IgD-negative memory B cell (primary cell): Measurements from ENCODE around the gene HMX2. TPM values are rescaled to one million over a fixed set of nuclear protein-coding genes. Genes with fewer than 3 reads are reported as not detected.
"Not testable (repeated sequence)": the region's sequence is repeated elsewhere in the genome, so short reads cannot be mapped to it uniquely, and the experiment has no call there.

Source experiments
- H3K27ac Mint-ChIP-seq, 3 donors: one replicate each; pipeline ENCODE4 v1.8.0; 2020 to 2022; ENCODE audit warnings: mild to moderate bottlenecking in 3 of 3, mixed read lengths in 3 of 3, moderate library complexity in 1 of 3
- H3K27me3 Mint-ChIP-seq: one replicate; pipeline ENCODE4 v1.8.0; 2021; ENCODE audit warnings: mixed read lengths
- H3K36me3 Mint-ChIP-seq: one replicate; pipeline ENCODE4 v1.8.0; 2020; ENCODE audit warnings: mild to moderate bottlenecking, mixed read lengths
- H3K4me1 Mint-ChIP-seq, 3 donors: one replicate each; pipeline ENCODE4 v1.8.0; 2020 to 2022; ENCODE audit warnings: mixed read lengths in 3 of 3, mild to moderate bottlenecking in 1 of 3
- H3K4me3 Mint-ChIP-seq, 4 donors: one replicate each; pipeline ENCODE4 v1.8.0; 2020 to 2022; ENCODE audit warnings: mild to moderate bottlenecking in 4 of 4, mixed read lengths in 4 of 4, moderate library complexity in 3 of 4
- H3K9me3 Mint-ChIP-seq, 3 donors: one replicate each; pipeline ENCODE4 v1.8.0; 2020 to 2021; ENCODE audit warnings: mixed read lengths in 3 of 3, mild to moderate bottlenecking in 1 of 3
- polyA plus RNA-seq: library from polyadenylated mRNA; unstranded; fragments of 300-500 nt; fragmentation: Illumina TruSeq; gene quantifications from one replicate; pipeline ENCODE4 v1.2.3, GENCODE V29; 2021

The HMX2 gene
- polyA plus RNA-seq, 1 donor from 2014 or later = not detected

DNA sequence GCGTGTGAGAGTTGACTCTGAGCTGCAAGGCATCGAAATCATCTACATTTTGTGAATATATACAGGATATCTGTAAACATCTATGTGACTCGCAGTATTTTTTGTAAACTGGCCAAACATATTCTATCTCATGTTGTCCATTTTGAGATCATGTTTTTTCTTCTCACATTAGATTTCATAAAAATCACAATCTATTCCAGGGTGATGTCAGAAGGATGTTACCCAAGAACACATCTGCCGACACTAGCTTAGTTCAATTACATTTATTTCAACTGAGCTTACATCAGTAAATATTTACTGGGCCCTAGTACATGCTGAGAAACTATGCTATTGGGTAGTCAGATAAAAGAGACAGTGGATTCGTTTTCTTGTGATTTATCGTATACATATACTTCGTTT is 3.8 kb downstream of the HMX2 start:
- Mint-ChIP-seq H3K4me1 (peaks cover 27 to 37% (median 31%) of the 10 kb centered on the region in 3 donors), H3K4me3 (peak overlapping the region; percentile 72 to 87 (median 82)), H3K27me3 (peaks cover 37% of the 10 kb centered on the region), H3K9me3 (peaks cover 0 to 7% (median 1%) of the 10 kb centered on the region in 3 donors), H3K36me3 (peaks cover 2% of the 10 kb centered on the region), H3K27ac (peak overlapping the region in 2 of 3 donors; percentile 84 to 90)

DNA sequence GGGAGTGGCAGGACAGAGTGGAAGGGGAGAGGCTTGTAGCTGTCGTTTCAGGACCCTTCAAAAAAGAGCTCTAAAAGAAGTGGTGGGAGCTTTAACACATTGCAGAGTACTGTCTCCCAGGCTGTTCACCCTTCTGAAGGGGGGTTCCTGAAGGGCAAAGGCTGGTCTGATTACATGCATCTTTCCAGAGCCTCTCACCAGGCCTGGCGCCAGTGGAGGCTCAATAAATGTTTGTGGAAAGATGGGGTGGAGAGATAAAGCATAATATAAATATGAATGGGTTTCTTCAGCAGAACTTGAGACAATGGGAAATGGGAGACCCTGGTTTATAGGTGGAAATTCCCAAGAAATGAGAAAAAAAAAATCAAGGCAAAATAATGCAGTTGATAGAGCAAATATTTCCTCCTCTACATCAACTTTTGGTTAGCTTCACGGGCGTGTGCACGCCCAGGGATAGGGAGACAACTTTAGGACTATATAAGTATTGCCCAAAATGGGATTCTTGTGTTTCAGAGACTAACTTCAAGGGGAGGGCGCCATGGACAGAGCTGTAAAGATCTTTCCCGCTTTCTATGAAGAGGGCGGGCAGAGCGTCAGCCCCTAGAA is 5.7 kb downstream of the HMX2 start:
- Mint-ChIP-seq H3K27ac (peak overlapping the region; percentile 83 to 99 (median 94)), H3K4me1 (peaks cover 32 to 44% (median 39%) of the 10 kb centered on the region in 3 donors), H3K36me3 (peaks cover 4% of the 10 kb centered on the region), H3K27me3 (peaks cover 30% of the 10 kb centered on the region), H3K9me3 (peaks cover 0 to 3% (median 1%) of the 10 kb centered on the region in 3 donors), H3K4me3 (peak overlapping the region; percentile 89 to 100 (median 98))

DNA sequence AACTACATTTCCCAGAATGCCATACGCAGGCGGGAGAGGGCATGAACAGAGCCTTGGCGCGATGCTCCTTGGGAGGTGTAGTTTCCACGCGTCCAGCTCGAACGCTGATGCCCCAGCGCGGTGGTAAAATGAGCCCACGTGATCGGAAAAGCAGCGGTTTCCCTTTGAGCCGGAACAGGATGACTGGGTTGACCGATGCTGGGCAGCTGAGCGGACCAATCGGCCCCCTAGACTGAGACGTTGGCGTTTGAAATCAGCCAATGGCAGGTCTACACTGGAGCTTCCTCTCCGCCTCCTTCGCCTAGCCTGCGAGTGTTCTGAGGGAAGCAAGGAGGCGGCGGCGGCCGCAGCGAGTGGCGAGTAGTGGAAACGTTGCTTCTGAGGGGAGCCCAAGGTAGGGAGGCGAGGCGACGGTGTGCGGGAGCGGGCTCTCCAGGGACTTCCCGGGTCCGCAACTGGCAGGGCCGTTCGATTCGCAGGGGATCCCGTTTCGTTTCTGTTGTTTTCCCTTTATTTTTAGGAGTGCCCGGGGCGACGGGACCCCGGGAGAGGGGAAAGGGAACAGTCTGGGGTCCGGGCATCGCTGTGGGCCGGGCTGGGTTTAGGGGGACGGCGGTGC is 6.3 kb downstream of the HMX2 start, which contains the start of gene BUB3:
Gene BUB3 (plus strand): TSS at position 311 of the 619 bp plus-strand sequence. CDS start 516 bp downstream, outside the sequence.
- Mint-ChIP-seq H3K9me3 (peaks cover 0 to 1% (median 0%) of the 10 kb centered on the region in 3 donors), H3K27ac (peak within 1 kb of the TSS; percentile 83 to 99 (median 94)), H3K4me3 (peak within 1 kb of the TSS; percentile 89 to 100 (median 98)), H3K4me1 (peaks cover 29 to 41% (median 35%) of the 10 kb centered on the region in 3 donors), H3K36me3 (peaks cover 4% of the 10 kb centered on the region), H3K27me3 (peaks cover 25% of the 10 kb centered on the region)

DNA sequence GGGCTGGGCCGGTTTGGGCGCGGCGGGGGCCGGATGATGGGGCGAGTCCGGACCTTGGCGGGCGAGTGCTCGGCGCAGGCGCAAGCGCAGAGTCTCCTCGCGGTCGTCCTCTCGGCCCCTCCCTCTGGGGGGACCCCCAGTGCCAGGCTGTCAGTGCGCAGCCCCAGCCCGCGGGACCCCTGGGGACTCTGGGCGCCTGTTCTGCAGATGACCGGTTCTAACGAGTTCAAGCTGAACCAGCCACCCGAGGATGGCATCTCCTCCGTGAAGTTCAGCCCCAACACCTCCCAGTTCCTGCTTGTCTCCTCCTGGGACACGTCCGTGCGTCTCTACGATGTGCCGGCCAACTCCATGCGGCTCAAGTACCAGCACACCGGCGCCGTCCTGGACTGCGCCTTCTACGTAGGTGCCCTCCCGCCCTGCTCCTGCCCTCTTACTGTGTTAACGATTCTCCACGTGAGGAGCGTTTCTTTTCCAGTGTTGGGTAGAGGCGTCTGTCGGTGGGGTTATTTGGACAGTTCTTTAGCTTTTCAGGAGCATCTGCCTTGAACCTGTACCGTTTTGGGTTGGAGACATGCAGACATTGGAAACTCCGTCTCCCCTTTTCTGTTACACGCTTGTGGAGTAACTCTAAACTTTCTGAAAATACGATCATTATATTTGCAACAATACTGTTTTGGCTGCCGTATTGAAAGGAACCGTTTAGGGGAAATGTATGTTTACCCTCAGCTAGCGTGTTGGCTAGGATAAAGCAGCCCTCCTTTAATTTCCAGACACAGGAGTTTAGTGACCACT is 7.0 kb downstream of the HMX2 start:
- H3K27me3 Mint-ChIP-seq = peaks cover 21% of the 10 kb centered on the region
- H3K4me1 Mint-ChIP-seq = peaks cover 30 to 41% (median 39%) of the 10 kb centered on the region in 3 donors
- peaks cover 4% of the 10 kb centered on the region for H3K36me3 Mint-ChIP-seq

DNA sequence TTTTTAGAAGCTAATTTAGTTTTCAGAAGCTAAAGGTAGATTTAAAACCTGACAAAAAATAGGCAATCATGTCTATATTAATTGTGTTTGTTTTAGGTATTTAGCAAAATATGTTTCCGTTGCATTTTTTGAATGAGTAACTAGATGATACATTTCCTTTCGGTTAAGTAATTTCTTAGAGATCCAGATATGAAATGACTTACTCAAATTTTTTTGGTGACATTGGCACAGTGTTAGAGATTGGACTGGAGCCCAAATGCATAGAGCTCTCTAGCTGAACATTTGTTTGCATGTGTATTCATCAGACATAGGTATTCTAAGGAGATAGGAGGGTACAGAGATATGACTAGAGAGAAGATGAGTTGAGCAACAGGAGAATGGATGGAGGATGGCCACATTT is 8.1 kb downstream of the HMX2 start:
- H3K27me3 Mint-ChIP-seq = peaks cover 11% of the 10 kb centered on the region
- H3K4me1 Mint-ChIP-seq = peaks cover 29 to 43% (median 39%) of the 10 kb centered on the region in 3 donors
- peak overlapping the region in 2 of 4 donors; percentile 39 to 48 for H3K4me3 Mint-ChIP-seq
- H3K36me3 Mint-ChIP-seq = peaks cover 4% of the 10 kb centered on the region
- H3K27ac Mint-ChIP-seq = peak overlapping the region in 2 of 3 donors; percentile 10 to 59
- peaks cover 0 to 1% (median 0%) of the 10 kb centered on the region in 3 donors for H3K9me3 Mint-ChIP-seq

More for the DNA sequence above, 7.0 kb downstream of the HMX2 start:
- peak overlapping the region; percentile 43 to 99 (median 94) for H3K27ac Mint-ChIP-seq
- peaks cover 0 to 1% (median 0%) of the 10 kb centered on the region in 3 donors for H3K9me3 Mint-ChIP-seq
- peak overlapping the region; percentile 89 to 100 (median 98) for H3K4me3 Mint-ChIP-seq

DNA sequence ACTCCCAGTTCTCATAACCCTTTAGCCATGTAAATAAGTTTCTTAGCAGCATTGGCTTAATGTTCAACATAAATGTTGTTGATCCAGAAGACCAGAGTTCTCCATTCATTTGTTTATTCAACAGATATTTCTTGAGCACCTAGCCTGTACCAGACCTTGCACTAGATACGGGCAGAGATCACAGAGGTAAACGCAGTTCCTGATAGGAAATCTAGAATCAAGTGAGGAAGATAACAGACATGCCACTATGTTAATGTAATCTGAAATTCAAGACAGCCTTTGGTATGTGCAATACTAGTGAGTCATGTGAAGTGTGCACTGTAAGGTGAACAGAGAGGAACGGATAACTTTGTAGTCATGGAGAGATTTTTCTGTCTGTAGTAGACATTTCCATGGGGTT is 9.3 kb downstream of the HMX2 start:
- Mint-ChIP-seq H3K27ac (no peak overlapping the region), H3K4me3 (peak overlapping the region in 3 of 4 donors; percentile 5 to 48 (median 20)), H3K36me3 (peaks cover 4% of the 10 kb centered on the region), H3K9me3 (no peaks in the 10 kb centered on the region), H3K4me1 (peaks cover 22 to 38% (median 34%) of the 10 kb centered on the region in 3 donors), H3K27me3 (peaks cover 3% of the 10 kb centered on the region)

DNA sequence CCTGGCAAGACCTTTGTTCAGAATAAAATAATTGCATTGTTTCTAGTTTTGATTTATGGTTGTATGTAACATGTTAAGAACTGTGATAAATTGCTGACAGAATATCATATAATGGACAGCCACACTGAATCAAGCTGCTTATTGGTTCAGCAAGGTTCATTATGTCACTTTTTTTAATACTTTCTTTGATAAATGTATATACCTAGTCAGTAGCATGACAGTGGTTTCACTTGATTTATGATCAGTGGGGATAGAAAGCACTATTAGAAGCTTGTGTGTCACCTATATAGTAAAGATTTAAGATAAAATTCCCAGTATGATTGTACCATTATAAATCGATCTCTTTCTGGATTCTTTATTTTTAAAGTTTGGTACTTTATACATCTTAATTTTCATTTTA is 10.7 kb downstream of the HMX2 start:
- H3K27ac Mint-ChIP-seq = no peak overlapping the region
- peaks cover 22 to 37% (median 34%) of the 10 kb centered on the region in 3 donors for H3K4me1 Mint-ChIP-seq
- H3K9me3 Mint-ChIP-seq = no peaks in the 10 kb centered on the region
- no peaks in the 10 kb centered on the region for H3K27me3 Mint-ChIP-seq
- H3K4me3 Mint-ChIP-seq = peak overlapping the region in 2 of 4 donors; percentile 11 to 29
- H3K36me3 Mint-ChIP-seq = peaks cover 4% of the 10 kb centered on the region

DNA sequence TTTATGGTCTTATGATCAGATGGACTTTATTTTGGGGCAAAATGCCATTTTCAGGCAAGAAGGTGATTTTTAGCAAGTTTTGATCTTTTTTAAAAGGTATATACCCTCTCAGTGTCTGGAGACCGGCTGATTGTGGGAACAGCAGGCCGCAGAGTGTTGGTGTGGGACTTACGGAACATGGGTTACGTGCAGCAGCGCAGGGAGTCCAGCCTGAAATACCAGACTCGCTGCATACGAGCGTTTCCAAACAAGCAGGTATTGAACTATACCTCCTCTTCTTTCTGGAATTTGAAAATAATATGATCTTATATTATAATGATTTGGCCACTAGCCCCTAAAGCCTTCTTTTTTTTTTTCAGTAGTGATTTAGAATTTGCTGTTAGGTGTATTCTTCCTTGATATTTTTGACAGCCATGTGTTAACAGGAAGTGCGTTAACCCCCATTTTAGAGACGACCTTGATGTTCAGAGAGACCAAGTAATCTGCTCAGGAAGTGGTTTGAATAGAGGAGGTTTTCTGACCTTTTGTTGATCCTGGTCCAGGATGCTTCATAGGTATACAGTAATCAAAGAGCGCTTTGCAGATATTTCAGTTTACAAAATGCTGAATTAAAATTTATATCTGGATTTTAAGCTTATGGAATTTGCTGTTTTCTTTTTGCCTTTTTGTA is 12.5 kb downstream of the HMX2 start:
- H3K36me3 Mint-ChIP-seq = peaks cover 6% of the 10 kb centered on the region
- no peak overlapping the region for H3K27ac Mint-ChIP-seq
- no peaks in the 10 kb centered on the region for H3K9me3 Mint-ChIP-seq
- H3K27me3 Mint-ChIP-seq = no peaks in the 10 kb centered on the region
- peaks cover 19 to 30% (median 22%) of the 10 kb centered on the region in 3 donors for H3K4me1 Mint-ChIP-seq
- peak overlapping the region in 1 of 4 donors; percentile 37 for H3K4me3 Mint-ChIP-seq

DNA sequence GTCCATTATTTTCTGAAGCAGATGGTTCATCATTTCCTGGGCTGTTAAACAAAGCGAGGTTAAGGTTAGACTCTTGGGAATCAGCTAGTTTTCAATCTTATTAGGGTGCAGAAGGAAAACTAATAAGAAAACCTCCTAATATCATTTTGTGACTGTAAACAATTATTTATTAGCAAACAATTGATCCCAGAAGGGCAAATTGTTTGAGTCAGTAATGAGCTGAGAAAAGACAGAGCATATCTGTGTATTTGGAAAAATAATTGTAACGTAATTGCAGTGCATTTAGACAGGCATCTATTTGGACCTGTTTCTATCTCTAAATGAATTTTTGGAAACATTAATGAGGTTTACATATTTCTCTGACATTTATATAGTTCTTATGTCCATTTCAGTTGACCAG is 16.4 kb downstream of the HMX2 start:
- Mint-ChIP-seq H3K36me3 (peaks cover 4% of the 10 kb centered on the region), H3K27ac (no peak overlapping the region), H3K4me1 (peaks cover 3 to 13% (median 7%) of the 10 kb centered on the region in 3 donors)

DNA sequence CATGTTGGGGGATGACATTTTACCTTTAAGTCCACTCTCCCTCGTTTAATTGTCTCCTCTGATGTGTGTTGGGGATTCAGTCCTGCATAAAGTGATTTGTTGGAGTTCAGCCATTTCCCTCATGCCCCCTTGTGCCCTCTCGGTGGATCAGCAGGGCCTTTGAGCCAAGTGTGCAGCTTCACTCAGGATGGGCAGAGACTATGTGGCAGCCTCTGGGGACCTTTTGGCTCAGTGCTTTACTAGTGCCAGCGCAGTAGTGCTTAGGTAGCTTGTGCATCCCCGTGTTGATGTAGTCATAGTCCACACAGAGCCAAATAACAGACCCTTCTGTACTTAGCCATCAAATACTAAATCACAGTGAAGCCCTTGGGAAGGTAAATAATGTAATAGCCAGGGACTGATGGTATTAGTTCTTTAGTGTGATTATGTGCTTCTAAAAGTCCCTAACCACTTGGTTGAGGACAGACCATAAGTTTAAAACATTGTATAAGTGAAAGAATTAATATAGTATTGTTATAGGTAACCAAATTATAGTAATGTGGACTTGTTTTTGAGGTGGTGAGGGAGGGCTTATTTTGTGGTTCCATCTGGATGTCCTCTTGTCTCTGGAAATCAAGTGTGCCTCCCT is 17.6 kb downstream of the HMX2 start:
- Mint-ChIP-seq H3K27me3 (no peaks in the 10 kb centered on the region), H3K36me3 (peaks cover 4% of the 10 kb centered on the region), H3K27ac (no peak overlapping the region), H3K4me3 (no peak overlapping the region), H3K9me3 (no peaks in the 10 kb centered on the region), H3K4me1 (peaks cover 0 to 6% (median 3%) of the 10 kb centered on the region in 3 donors)

More for the DNA sequence above, 16.4 kb downstream of the HMX2 start:
- H3K9me3 Mint-ChIP-seq = no peaks in the 10 kb centered on the region
- H3K27me3 Mint-ChIP-seq = no peaks in the 10 kb centered on the region
- no peak overlapping the region for H3K4me3 Mint-ChIP-seq

DNA sequence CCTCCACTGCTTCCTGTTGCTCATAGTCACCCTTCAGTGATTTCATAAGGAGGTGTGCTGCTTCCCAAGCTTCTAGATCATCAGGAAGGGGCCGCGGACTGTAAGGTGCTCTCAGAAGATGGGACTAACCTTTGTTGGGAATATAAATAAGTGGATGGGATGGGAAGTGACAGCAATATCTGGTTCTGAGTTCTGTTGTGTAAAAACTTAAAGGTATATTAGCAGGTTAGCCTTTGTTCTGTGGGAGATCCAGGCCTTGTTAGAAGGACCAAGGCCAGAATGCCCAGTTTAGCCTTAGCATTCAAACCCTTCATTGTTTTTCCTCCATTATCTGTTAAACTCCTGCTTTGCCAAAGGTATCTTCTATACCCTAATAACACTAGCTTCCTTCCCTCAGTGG is 18.7 kb downstream of the HMX2 start:
- Mint-ChIP-seq H3K4me1 (peaks cover 0 to 5% (median 0%) of the 10 kb centered on the region in 3 donors), H3K9me3 (no peaks in the 10 kb centered on the region), H3K27ac (no peak overlapping the region), H3K36me3 (peaks cover 4% of the 10 kb centered on the region), H3K27me3 (no peaks in the 10 kb centered on the region), H3K4me3 (no peak overlapping the region)

DNA sequence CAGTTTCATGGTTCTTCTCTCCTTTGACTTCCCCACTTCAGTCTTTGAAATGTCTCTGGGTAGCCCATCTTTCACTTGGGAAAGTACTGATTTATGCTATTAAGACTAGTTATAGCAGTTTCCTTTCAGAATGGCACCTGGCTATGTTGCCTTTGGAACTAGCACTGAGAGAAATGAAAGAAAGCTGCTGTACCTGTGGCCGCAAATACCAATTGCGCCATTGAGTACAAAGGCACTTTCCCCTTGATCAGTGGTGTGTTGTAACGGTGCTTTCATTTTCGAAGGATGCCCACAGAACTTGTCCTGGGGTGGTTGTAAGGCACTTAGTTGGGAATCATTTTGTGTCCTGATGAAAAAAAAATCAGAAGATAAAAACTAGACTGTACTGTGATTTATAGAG is 23.0 kb downstream of the HMX2 start:
- Mint-ChIP-seq H3K9me3 (no peaks in the 10 kb centered on the region), H3K4me1 (peaks cover 0 to 7% (median 3%) of the 10 kb centered on the region in 3 donors), H3K27me3 (no peaks in the 10 kb centered on the region), H3K27ac (peak overlapping the region in 2 of 3 donors; percentile 31 to 50), H3K4me3 (no peak overlapping the region), H3K36me3 (peaks cover 5% of the 10 kb centered on the region)

DNA sequence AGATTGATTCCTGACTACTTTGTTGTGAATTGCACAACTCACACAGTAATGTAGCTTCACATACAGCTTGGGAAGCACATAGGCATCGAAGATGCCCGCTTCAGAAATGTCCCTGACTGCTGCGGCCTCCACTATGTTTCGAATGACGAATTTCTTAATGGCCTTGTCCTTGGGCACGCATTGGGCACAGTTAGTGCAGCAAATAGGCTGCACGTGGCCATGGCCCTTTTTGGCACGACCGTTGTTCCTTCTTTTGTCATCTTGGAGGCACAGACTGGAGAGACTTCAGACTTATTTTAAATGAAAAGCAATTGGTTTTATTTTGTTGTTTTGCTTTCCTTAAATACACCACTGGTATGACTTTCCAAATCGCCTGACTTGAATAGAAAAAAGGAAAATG is 23.7 kb downstream of the HMX2 start:
- H3K36me3 Mint-ChIP-seq = peaks cover 11% of the 10 kb centered on the region
- H3K27ac Mint-ChIP-seq, H3K9me3 Mint-ChIP-seq: not testable (repeated sequence)

More for the DNA sequence above, 23.7 kb downstream of the HMX2 start:
- H3K4me1 Mint-ChIP-seq, H3K4me3 Mint-ChIP-seq, H3K27me3 Mint-ChIP-seq: not testable (repeated sequence)
